ENCODE data around the gene FUNDC2.
"Not testable (repeated sequence)": the region's sequence is repeated elsewhere in the genome, so short reads cannot be mapped to it uniquely, and the experiment has no call there.

FUNDC2 gene

DNA sequence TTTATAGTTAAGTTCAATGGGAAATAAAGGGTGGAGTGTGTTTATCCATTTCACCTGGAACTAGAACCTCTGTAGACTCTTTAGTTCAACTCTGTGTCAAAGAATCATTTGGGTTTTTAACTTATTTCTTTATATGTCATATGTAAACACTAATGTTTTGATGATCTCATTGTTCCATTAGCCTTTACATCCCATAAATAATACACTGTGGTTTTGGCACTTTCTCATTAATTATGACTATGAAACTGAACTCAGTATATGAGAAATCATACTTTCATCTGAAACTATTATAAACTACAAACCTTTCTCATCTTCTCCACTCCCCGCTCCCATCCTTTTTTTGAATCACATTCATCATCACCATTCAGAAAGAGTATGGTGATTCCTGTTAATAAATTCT, 35.2 kb upstream of the FUNDC2 start:
- no peak overlapping the region for H3K27ac ChIP-seq (ENCODE audit: low read depth, low read length)
- no peaks in the 10 kb centered on the region for H3K9me3 ChIP-seq (ENCODE audit: control insufficient read depth in 5 of 5, low read length in 5 of 5)
- H3K4me3 ChIP-seq (ENCODE audit: low read depth in 1 of 5, low read length in 5 of 5) = no peak overlapping the region
- no peaks in the 10 kb centered on the region for H3K27me3 ChIP-seq (ENCODE audit: control insufficient read depth in 5 of 5, insufficient read depth in 4 of 5, low read length in 5 of 5)
- H3K9ac ChIP-seq (ENCODE audit: low read length in 5 of 5) = no peak overlapping the region
- no peaks in the 10 kb centered on the region for H3K36me3 ChIP-seq (ENCODE audit: control insufficient read depth in 5 of 5, insufficient read depth in 5 of 5, low read length in 5 of 5)
- H3K4me1 ChIP-seq (ENCODE audit: control insufficient read depth in 5 of 5, insufficient read depth in 5 of 5, low read length in 5 of 5) = no peaks in the 10 kb centered on the region

DNA sequence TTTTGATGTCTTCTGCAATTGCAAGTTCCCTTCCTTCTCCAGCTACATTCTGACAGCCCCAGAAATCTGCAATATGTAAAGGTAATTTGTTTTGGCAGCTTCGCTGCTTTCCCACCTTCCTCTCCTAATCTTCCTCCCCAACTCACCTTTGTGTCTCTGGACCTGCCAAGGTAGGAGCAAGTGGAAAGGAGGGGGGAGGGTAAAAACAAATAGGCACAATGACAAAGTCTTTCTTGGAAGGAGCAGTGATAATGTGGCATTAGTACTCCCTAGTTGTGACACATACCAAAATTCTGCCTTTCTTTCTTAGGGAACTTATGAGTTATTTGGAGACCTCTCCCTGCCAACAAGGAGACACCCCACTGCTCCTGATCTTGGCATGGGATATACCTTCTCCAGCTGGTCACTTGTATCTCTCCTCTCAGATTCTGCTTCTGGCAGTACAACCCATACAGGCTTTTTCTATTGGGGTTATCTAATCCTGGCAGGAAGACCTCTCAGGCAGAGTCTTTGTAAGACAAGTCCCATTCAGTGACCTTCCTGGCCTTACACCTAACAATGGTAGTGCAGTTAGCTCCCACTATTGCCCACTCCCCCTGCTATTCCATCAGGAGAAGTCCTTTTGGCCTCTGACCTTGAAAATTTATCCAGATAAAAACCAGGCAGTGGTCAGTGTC, 28.3 kb upstream of the FUNDC2 start:
- Histone ChIP-seq H3K27me3 (ENCODE audit: control insufficient read depth in 5 of 5, insufficient read depth in 4 of 5, low read length in 5 of 5) (no peaks in the 10 kb centered on the region), H3K4me1 (ENCODE audit: control insufficient read depth in 5 of 5, insufficient read depth in 5 of 5, low read length in 5 of 5) (no peaks in the 10 kb centered on the region), H3K27ac (ENCODE audit: low read depth, low read length) (no peak overlapping the region), H3K9ac (ENCODE audit: low read length in 5 of 5) (no peak overlapping the region), H3K36me3 (ENCODE audit: control insufficient read depth in 5 of 5, insufficient read depth in 5 of 5, low read length in 5 of 5) (no peaks in the 10 kb centered on the region), H3K9me3 (ENCODE audit: control insufficient read depth in 5 of 5, low read length in 5 of 5) (no peaks in the 10 kb centered on the region), H3K4me3 (ENCODE audit: low read depth in 1 of 5, low read length in 5 of 5) (no peak overlapping the region)

DNA sequence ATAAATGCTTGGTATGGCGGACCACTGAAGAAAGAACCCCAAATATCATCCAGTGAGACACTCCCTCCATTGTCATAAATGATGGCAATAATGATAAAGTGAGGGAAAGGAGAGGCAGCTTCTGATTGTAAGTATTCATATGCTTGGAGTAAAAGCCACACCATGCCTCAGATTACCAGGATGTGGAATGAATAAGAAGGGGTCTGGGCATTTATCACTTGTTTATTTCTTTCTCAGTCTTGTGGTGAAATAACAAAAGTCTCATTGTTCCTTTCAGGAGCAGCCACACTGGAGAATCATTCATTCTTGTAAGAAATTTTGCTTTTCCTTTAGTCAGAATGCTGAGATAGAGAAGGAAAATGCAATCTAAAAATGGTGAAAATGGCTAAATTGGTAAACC, 25.8 kb upstream of the FUNDC2 start:
- Histone ChIP-seq H3K36me3 (ENCODE audit: control insufficient read depth in 5 of 5, insufficient read depth in 5 of 5, low read length in 5 of 5) (no peaks in the 10 kb centered on the region), H3K27ac (ENCODE audit: low read depth, low read length) (no peak overlapping the region), H3K27me3 (ENCODE audit: control insufficient read depth in 5 of 5, insufficient read depth in 4 of 5, low read length in 5 of 5) (no peaks in the 10 kb centered on the region), H3K4me1 (ENCODE audit: control insufficient read depth in 5 of 5, insufficient read depth in 5 of 5, low read length in 5 of 5) (peaks cover 0 to 5% (median 4%) of the 10 kb centered on the region in 5 donors), H3K4me3 (ENCODE audit: low read depth in 1 of 5, low read length in 5 of 5) (no peak overlapping the region), H3K9me3 (ENCODE audit: control insufficient read depth in 5 of 5, low read length in 5 of 5) (no peaks in the 10 kb centered on the region), H3K9ac (ENCODE audit: low read length in 5 of 5) (no peak overlapping the region)

DNA sequence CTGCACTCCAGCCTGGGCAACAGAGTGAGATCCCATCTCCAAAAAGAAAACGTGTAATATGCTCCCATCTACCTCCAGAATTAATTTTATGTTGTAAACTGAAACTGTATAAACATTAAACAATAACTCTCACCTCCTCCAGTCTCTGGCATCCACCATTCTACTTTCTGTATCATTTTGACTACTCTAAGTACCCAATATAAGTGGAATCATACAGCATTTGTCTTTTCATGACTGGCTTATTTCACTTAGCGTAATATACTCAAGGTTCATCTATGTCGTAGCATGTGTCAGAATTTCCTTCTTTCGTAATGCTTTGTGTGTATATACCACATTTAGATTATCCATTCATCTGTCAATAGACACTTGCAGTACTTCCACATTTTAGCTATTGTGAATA, 24.8 kb upstream of the FUNDC2 start:
- Histone ChIP-seq H3K9me3 (ENCODE audit: control insufficient read depth in 5 of 5, low read length in 5 of 5) (no peaks in the 10 kb centered on the region), H3K27ac (ENCODE audit: low read depth, low read length) (no peak overlapping the region)

DNA sequence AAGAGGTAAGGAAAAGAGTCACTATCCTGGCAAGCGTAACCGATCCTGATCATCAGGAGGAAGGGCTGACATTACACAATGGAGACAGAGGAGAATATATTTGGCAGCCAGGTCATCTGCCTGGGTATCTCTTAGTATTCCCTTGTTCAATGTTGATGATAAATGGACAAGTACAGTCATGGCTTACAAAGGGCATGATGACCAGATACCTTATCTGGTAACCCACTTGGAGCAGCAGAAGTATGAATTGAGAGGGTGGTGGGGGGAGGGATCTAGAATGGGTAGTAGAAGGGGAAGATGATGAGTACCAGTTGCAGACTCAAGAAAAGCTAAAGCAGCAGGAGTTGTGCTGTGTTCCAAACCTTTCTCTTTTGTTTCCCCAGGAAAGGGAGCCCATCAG, 21.5 kb upstream of the FUNDC2 start:
- H3K27ac ChIP-seq (ENCODE audit: low read depth, low read length) = no peak overlapping the region
- H3K9ac ChIP-seq (ENCODE audit: low read length in 5 of 5) = no peak overlapping the region
- no peaks in the 10 kb centered on the region for H3K27me3 ChIP-seq (ENCODE audit: control insufficient read depth in 5 of 5, insufficient read depth in 4 of 5, low read length in 5 of 5)
- no peaks in the 10 kb centered on the region for H3K36me3 ChIP-seq (ENCODE audit: control insufficient read depth in 5 of 5, insufficient read depth in 5 of 5, low read length in 5 of 5)
- no peak overlapping the region for H3K4me3 ChIP-seq (ENCODE audit: low read depth in 1 of 5, low read length in 5 of 5)
- H3K4me1 ChIP-seq (ENCODE audit: control insufficient read depth in 5 of 5, insufficient read depth in 5 of 5, low read length in 5 of 5) = peaks cover 5 to 19% (median 9%) of the 10 kb centered on the region in 5 donors
- H3K9me3 ChIP-seq (ENCODE audit: control insufficient read depth in 5 of 5, low read length in 5 of 5) = no peaks in the 10 kb centered on the region

More for the DNA sequence above, 24.8 kb upstream of the FUNDC2 start:
- no peak overlapping the region for H3K9ac ChIP-seq (ENCODE audit: low read length in 5 of 5)
- H3K4me1 ChIP-seq (ENCODE audit: control insufficient read depth in 5 of 5, insufficient read depth in 5 of 5, low read length in 5 of 5) = peaks cover 0 to 6% (median 5%) of the 10 kb centered on the region in 5 donors
- no peaks in the 10 kb centered on the region for H3K36me3 ChIP-seq (ENCODE audit: control insufficient read depth in 5 of 5, insufficient read depth in 5 of 5, low read length in 5 of 5)
- no peaks in the 10 kb centered on the region for H3K27me3 ChIP-seq (ENCODE audit: control insufficient read depth in 5 of 5, insufficient read depth in 4 of 5, low read length in 5 of 5)
- no peak overlapping the region for H3K4me3 ChIP-seq (ENCODE audit: low read depth in 1 of 5, low read length in 5 of 5)

DNA sequence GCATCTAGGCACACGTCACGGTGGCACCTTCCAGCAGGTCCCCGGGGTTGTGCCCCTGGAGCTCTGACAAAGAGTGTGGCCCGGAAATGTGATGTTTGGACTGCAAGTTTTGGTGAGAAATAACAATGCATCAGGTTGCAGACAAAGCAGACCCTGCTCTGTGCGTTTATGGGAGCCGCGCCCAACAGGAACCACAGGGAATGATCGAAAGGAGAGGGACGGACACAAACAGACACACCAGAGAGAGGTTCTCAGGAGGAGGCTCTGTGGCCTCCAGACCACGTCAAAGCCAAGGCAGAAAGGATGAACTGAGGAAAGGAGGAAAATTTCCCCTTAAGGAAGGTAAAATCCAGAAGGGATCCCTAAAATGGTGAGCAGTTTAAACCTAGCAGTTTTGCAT, 20.3 kb upstream of the FUNDC2 start:
- H3K27ac ChIP-seq (ENCODE audit: low read depth, low read length); H3K9me3 ChIP-seq (ENCODE audit: control insufficient read depth in 5 of 5, low read length in 5 of 5); H3K27me3 ChIP-seq (ENCODE audit: control insufficient read depth in 5 of 5, insufficient read depth in 4 of 5, low read length in 5 of 5); H3K36me3 ChIP-seq (ENCODE audit: control insufficient read depth in 5 of 5, insufficient read depth in 5 of 5, low read length in 5 of 5); H3K4me3 ChIP-seq (ENCODE audit: low read depth in 1 of 5, low read length in 5 of 5); H3K9ac ChIP-seq (ENCODE audit: low read length in 5 of 5): not testable (repeated sequence)
- peaks cover 5 to 19% (median 9%) of the 10 kb centered on the region in 5 donors for H3K4me1 ChIP-seq (ENCODE audit: control insufficient read depth in 5 of 5, insufficient read depth in 5 of 5, low read length in 5 of 5)

DNA sequence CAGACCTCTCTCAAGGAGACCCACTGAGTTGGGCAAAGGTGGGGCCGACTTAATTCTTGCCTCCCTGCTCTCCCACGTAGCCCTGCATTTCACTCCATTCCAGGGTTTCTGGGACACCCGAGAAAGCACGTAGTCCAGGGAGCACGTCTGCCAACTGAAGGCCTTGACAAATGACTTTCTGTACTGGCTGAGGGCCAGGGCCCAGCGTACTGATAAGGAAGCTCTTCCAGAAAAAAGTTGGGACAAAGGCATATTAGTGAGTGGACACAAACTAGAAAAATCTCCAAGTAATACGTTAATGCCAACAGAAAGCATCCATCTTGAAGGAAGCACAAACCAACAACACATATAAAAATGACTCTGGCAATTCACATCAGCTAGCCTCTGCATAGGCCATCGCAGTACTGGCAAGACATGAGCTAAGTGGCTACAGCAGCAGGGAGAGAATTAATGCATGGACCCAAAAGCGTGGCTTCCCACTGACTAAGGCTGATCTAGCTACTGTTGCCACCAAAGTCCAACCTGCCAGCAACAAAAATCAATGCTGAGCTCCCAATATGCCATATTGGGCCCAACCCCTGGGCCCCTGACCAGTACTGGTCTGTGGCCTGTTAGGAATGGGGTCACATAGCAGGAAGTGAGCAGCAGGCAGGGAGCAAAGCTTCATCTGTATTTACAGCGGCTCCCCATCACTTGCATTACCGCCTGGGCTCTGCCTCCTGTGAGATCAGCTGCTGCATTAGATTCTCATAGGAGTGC, 19.6 kb upstream of the FUNDC2 start:
- H3K4me1 ChIP-seq (ENCODE audit: control insufficient read depth in 5 of 5, insufficient read depth in 5 of 5, low read length in 5 of 5) = peaks cover 5 to 19% (median 9%) of the 10 kb centered on the region in 5 donors
- not testable (repeated sequence) for H3K9me3 ChIP-seq (ENCODE audit: control insufficient read depth in 5 of 5, low read length in 5 of 5); H3K9ac ChIP-seq (ENCODE audit: low read length in 5 of 5); H3K36me3 ChIP-seq (ENCODE audit: control insufficient read depth in 5 of 5, insufficient read depth in 5 of 5, low read length in 5 of 5); H3K4me3 ChIP-seq (ENCODE audit: low read depth in 1 of 5, low read length in 5 of 5); H3K27ac ChIP-seq (ENCODE audit: low read depth, low read length); H3K27me3 ChIP-seq (ENCODE audit: control insufficient read depth in 5 of 5, insufficient read depth in 4 of 5, low read length in 5 of 5)

DNA sequence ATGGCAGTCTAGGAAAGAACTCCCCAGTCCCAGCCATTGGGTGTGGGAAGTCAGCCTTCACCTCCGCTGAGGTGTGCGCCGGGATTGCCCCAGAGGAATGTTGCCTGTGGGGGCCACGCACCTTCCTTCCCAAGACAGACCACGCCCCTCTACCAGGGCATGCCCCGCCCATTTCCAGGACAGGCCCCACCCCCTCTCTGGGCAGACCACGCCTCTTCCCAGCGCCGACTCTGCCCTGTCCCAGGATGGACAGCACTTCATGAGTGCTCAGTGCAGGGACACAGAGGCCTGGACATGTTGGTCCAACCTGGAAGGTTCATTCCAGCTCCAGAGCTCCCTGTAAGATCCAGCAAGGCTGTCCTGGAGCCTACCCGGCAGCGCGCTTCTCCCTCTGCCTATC, 18.1 kb upstream of the FUNDC2 start:
- H3K27me3 ChIP-seq (ENCODE audit: control insufficient read depth in 5 of 5, insufficient read depth in 4 of 5, low read length in 5 of 5); H3K9me3 ChIP-seq (ENCODE audit: control insufficient read depth in 5 of 5, low read length in 5 of 5); H3K27ac ChIP-seq (ENCODE audit: low read depth, low read length); H3K9ac ChIP-seq (ENCODE audit: low read length in 5 of 5); H3K4me3 ChIP-seq (ENCODE audit: low read depth in 1 of 5, low read length in 5 of 5); H3K36me3 ChIP-seq (ENCODE audit: control insufficient read depth in 5 of 5, insufficient read depth in 5 of 5, low read length in 5 of 5): not testable (repeated sequence)
- H3K4me1 ChIP-seq (ENCODE audit: control insufficient read depth in 5 of 5, insufficient read depth in 5 of 5, low read length in 5 of 5) = peaks cover 5 to 19% (median 9%) of the 10 kb centered on the region in 5 donors

DNA sequence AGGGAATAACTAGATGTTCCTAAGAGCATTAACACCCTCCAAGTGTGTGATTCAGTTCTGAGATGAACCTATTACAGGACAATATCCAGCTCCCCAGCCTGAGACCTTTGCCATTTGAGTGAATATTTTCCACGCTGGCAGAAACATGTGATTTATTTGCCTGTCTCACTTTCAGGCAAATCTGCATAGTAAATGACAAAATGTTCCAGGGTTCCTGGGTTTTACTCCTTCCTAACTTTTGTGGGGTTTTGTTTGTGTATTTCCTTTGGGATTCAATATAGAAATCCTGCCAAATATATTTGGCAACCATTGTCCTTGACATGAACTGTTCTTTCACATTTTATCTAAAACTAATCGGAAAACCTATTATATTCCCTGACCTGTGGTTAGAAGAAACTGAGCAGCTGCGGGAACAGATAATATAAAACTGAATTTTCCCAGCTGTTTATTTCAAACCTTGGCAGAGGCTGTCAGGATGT, 16.6 kb upstream of the FUNDC2 start:
- Histone ChIP-seq H3K27me3 (ENCODE audit: control insufficient read depth in 5 of 5, insufficient read depth in 4 of 5, low read length in 5 of 5) (no peaks in the 10 kb centered on the region), H3K36me3 (ENCODE audit: control insufficient read depth in 5 of 5, insufficient read depth in 5 of 5, low read length in 5 of 5) (no peaks in the 10 kb centered on the region), H3K4me1 (ENCODE audit: control insufficient read depth in 5 of 5, insufficient read depth in 5 of 5, low read length in 5 of 5) (peaks cover 5 to 19% (median 9%) of the 10 kb centered on the region in 5 donors), H3K4me3 (ENCODE audit: low read depth in 1 of 5, low read length in 5 of 5) (no peak overlapping the region), H3K27ac (ENCODE audit: low read depth, low read length) (no peak overlapping the region), H3K9me3 (ENCODE audit: control insufficient read depth in 5 of 5, low read length in 5 of 5) (no peaks in the 10 kb centered on the region), H3K9ac (ENCODE audit: low read length in 5 of 5) (no peak overlapping the region)

DNA sequence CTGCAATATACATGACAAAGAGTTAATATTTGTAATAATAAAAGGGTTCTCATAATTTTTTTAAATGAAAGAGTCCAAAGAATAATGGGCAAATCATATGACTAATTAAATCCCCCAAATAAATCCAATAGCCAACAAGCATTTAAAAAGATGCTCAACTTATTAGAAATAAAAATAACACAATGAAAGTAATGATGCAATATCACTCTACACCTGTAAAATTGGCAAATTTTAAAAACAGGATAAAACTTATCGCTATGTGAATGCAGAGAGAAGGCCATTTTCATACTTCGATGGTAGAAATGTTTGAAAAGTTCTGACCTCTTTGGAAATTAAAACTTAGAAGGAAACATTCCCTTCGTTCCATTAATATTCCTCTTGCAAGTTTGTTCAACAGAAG, 6.1 kb upstream of the FUNDC2 start:
- H3K4me1 ChIP-seq (ENCODE audit: control insufficient read depth in 5 of 5, insufficient read depth in 5 of 5, low read length in 5 of 5) = peaks cover 0 to 6% (median 0%) of the 10 kb centered on the region in 5 donors
- peak overlapping the region in 1 of 5 donors; percentile 69 for H3K9ac ChIP-seq (ENCODE audit: low read length in 5 of 5)
- no peaks in the 10 kb centered on the region for H3K9me3 ChIP-seq (ENCODE audit: control insufficient read depth in 5 of 5, low read length in 5 of 5)
- H3K27ac ChIP-seq (ENCODE audit: low read depth, low read length) = no peak overlapping the region
- no peaks in the 10 kb centered on the region for H3K36me3 ChIP-seq (ENCODE audit: control insufficient read depth in 5 of 5, insufficient read depth in 5 of 5, low read length in 5 of 5)
- H3K27me3 ChIP-seq (ENCODE audit: control insufficient read depth in 5 of 5, insufficient read depth in 4 of 5, low read length in 5 of 5) = no peaks in the 10 kb centered on the region
- H3K4me3 ChIP-seq (ENCODE audit: low read depth in 1 of 5, low read length in 5 of 5) = peak overlapping the region in 2 of 5 donors; percentile 45 to 61

All from subcutaneous abdominal adipose tissue (tissue), 5 donors.